HCT116 (cell line): ENCODE data around the gene POU2F3. TPM values are rescaled to one million over a fixed set of nuclear protein-coding genes. Genes with fewer than 3 reads are reported as not detected.

ENCODE experiments used
- ATAC-seq: fragments of 200-7000 bp; cut with Tn5 transposase; 2 replicates; pipeline ENCODE4 v1.9.1; 2020; ENCODE audit warnings: mild to moderate bottlenecking, moderate library complexity
- BruUV-seq: library from RNA; stranded (reverse); fragments of 400-500 nt; replicated peaks from 2 replicates; lab custom pipeline; 2021; lab: Mats Ljungman, UMichigan
- CTCF ChIA-PET: fragments of 300-600 bp; sonication (Branson Sonifier 250); formaldehyde crosslinking; loops from one replicate; lab custom pipeline; 2021; ENCODE audit warnings: antibody characterized with exemption; lab: Charles Lee
- POLR2A ChIA-PET: fragments of 300-600, 350-600 bp; sonication (Branson Sonifier 250); formaldehyde crosslinking; loops from one replicate; lab custom pipeline; 2021; ENCODE audit warnings: antibody characterized with exemption; lab: Charles Lee
- RAD21 ChIA-PET, 2 experiments: fragments of 300-600 bp; sonication (Branson Sonifier 250); formaldehyde crosslinking; loops; one replicate each; lab custom pipeline; 2023; ENCODE audit warnings: low total read pairs in 2 of 2; ENCODE audit not compliant: uncharacterized antibody in 2 of 2, unreplicated experiment in 2 of 2, low non-redundant PET in 1 of 2; lab: Charles Lee
- DNase-seq: peaks from one replicate; pipeline ENCODE4 v3.0.0-alpha.2; 2010; ENCODE audit warnings: low read depth, low spot score
- H2AFZ ChIP-seq: fragments of 200-600 bp; shearing (Covaris generic), sonication (generic); 2 replicates; pipeline ENCODE4 v1.6.1; 2017; ENCODE audit warnings: low read depth, mixed run types, mixed read lengths, antibody characterized with exemption, low read length; ENCODE audit not compliant: poor library complexity, severe bottlenecking
- H3K27ac ChIP-seq: 2 replicates; pipeline ENCODE4 v1.5.1; 2012; ENCODE audit warnings: low read depth, low read length
- H3K27me3 ChIP-seq: fragments of 200-600 bp; sonication (generic); 2 replicates; pipeline ENCODE4 v1.6.1; 2016; ENCODE audit warnings: mixed run types, low read length, mixed read lengths; ENCODE audit not compliant: insufficient read depth
- H3K36me3 ChIP-seq, 2 experiments: fragments of 200-500 bp in 1 of 2; fragments of 200-600 bp in 1 of 2; sonication (Bioruptor generic) in 1 of 2; sonication (generic) in 1 of 2; 2 replicates each; pipeline versions ENCODE4 v1.5.1 to v1.6.1; 2014 to 2016; ENCODE audit warnings: low read length in 2 of 2, inconsistent platforms in 1 of 2, mixed read lengths in 1 of 2, mixed run types in 1 of 2; ENCODE audit not compliant: insufficient read depth in 2 of 2, control insufficient read depth in 1 of 2
- H3K4me1 ChIP-seq, 2 experiments: fragments of 200-600 bp in 1 of 2; sonication (generic) in 1 of 2; 2 replicates each; pipeline versions ENCODE4 v1.5.1 to v1.6.1; 2012 to 2017; ENCODE audit warnings: low read length in 2 of 2, inconsistent platforms in 1 of 2, mild to moderate bottlenecking in 1 of 2, mixed read lengths in 1 of 2, mixed run types in 1 of 2, moderate library complexity in 1 of 2; ENCODE audit not compliant: insufficient read depth in 2 of 2, control insufficient read depth in 1 of 2
- H3K4me2 ChIP-seq: fragments of 200-600 bp; sonication (generic); 2 replicates; pipeline ENCODE4 v1.6.1; 2017; ENCODE audit warnings: mixed run types, low read length, mixed read lengths
- H3K4me3 ChIP-seq, 2 experiments: fragments of 200-600 bp in 1 of 2; sonication (generic) in 1 of 2; replicated peaks in 1 of 2; 2 replicates each; pipeline ENCODE4 v1.5.1; 2011 to 2016; ENCODE audit warnings: low read length in 2 of 2, control low read depth in 1 of 2, low read depth in 1 of 2, mild to moderate bottlenecking in 1 of 2, mixed read lengths in 1 of 2, mixed run types in 1 of 2
- H3K79me2 ChIP-seq: fragments of 200-600 bp; sonication (generic); 2 replicates; pipeline ENCODE4 v1.6.1; 2017; ENCODE audit warnings: mild to moderate bottlenecking, mixed run types, low read length, moderate library complexity, mixed read lengths; ENCODE audit not compliant: insufficient read depth
- H3K9ac ChIP-seq: fragments of 200-600 bp; sonication (generic); 2 replicates; pipeline ENCODE4 v1.6.1; 2016; ENCODE audit warnings: low read length, mixed read lengths
- H3K9me2 ChIP-seq: fragments of 200-600 bp; sonication (generic), shearing (Covaris generic); 2 replicates; pipeline ENCODE4 v1.6.1; 2017; ENCODE audit warnings: mixed run types, mild to moderate bottlenecking, moderate library complexity; ENCODE audit not compliant: insufficient read depth
- H3K9me3 ChIP-seq, 2 experiments: fragments of 200-500 bp in 1 of 2; fragments of 200-600 bp in 1 of 2; sonication (Bioruptor generic) in 1 of 2; sonication (generic) in 1 of 2; 2 replicates each; pipeline ENCODE4 v1.6.1; 2014 to 2017; ENCODE audit warnings: low read length in 2 of 2, mixed read lengths in 2 of 2, inconsistent platforms in 1 of 2, low read depth in 1 of 2, mild to moderate bottlenecking in 1 of 2, mixed run types in 1 of 2, moderate library complexity in 1 of 2; ENCODE audit not compliant: control insufficient read depth in 1 of 2, insufficient read depth in 1 of 2
- H4K20me1 ChIP-seq: fragments of 200-600 bp; sonication (generic), shearing (Covaris generic); 2 replicates; pipeline ENCODE4 v1.6.1; 2017; ENCODE audit warnings: mixed run types, mild to moderate bottlenecking, moderate library complexity; ENCODE audit not compliant: insufficient read depth
- CBX3 ChIP-seq: IDR thresholded peaks from 2 replicates; pipeline ENCODE4 v1.6.1; 2012; ENCODE audit warnings: low read depth
- CEBPB ChIP-seq: IDR thresholded peaks from 2 replicates; pipeline ENCODE4 v1.6.1; 2012; ENCODE audit warnings: low read depth
- CTCF ChIP-seq, 3 experiments: fragments of 200-600 bp in 1 of 3; sonication (generic) in 1 of 3; IDR thresholded peaks in 2 of 3; conservative IDR thresholded peaks in 1 of 3; 2 replicates each; pipeline ENCODE4 v1.5.1; 2012 to 2017; ENCODE audit warnings: low read depth in 2 of 3, low read length in 2 of 3, antibody characterized with exemption in 1 of 3, borderline replicate concordance in 1 of 3, control low read depth in 1 of 3, mild to moderate bottlenecking in 1 of 3, mixed read lengths in 1 of 3, mixed run types in 1 of 3, moderate library complexity in 1 of 3; ENCODE audit not compliant: insufficient read depth in 1 of 3
- EGR1 ChIP-seq: IDR thresholded peaks from 2 replicates; pipeline ENCODE4 v1.6.1; 2012; ENCODE audit warnings: low read depth
- EZH2phosphoT487 ChIP-seq: fragments of 200-600 bp; IDR thresholded peaks from 2 replicates; pipeline ENCODE4 v1.6.1; 2018; ENCODE audit warnings: antibody characterized with exemption, borderline replicate concordance
- FOSL1 ChIP-seq: IDR thresholded peaks from 2 replicates; pipeline ENCODE4 v1.6.1; 2012; ENCODE audit warnings: low read depth
- JUND ChIP-seq: IDR thresholded peaks from 2 replicates; pipeline ENCODE4 v1.6.1; 2012
- MAX ChIP-seq: IDR thresholded peaks from 2 replicates; pipeline ENCODE4 v1.6.1; 2012
- POLR2AphosphoS5 ChIP-seq: IDR thresholded peaks from 2 replicates; pipeline ENCODE4 v1.6.1; 2011; ENCODE audit warnings: mild to moderate bottlenecking, low read depth, low read length, moderate library complexity
- RAD21 ChIP-seq: IDR thresholded peaks from 2 replicates; pipeline ENCODE4 v1.6.1; 2012; ENCODE audit warnings: low read depth, mild to moderate bottlenecking
- REST ChIP-seq: IDR thresholded peaks from 2 replicates; pipeline ENCODE4 v1.6.1; 2012; ENCODE audit warnings: low read depth
- SP1 ChIP-seq: IDR thresholded peaks from 2 replicates; pipeline ENCODE4 v1.6.1; 2012; ENCODE audit warnings: low read depth
- SRF ChIP-seq: IDR thresholded peaks from 2 replicates; pipeline ENCODE4 v1.6.1; 2012; ENCODE audit warnings: low read depth
- TCF7L2 ChIP-seq: IDR thresholded peaks from 2 replicates; pipeline ENCODE4 v1.7.0; 2011; ENCODE audit warnings: borderline replicate concordance, inconsistent platforms; ENCODE audit not compliant: insufficient read depth, insufficient read length; ENCODE audit errors: extremely low read depth
- YY1 ChIP-seq: IDR thresholded peaks from 2 replicates; pipeline ENCODE4 v1.6.1; 2011; ENCODE audit warnings: low read length, low read depth, moderate library complexity, mild to moderate bottlenecking; ENCODE audit not compliant: insufficient replicate concordance; ENCODE audit errors: extremely low read depth
- ZFX ChIP-seq: fragments of 450-650 bp; IDR thresholded peaks from 2 replicates; pipeline ENCODE4 v1.6.1; 2017
- ZNF274 ChIP-seq: fragments of 200-500 bp; sonication (Bioruptor generic); IDR thresholded peaks from 2 replicates; pipeline ENCODE4 v1.6.1; 2014; ENCODE audit warnings: mild to moderate bottlenecking, low read depth, low read length, inconsistent platforms
- intact Hi-C: fragments of 100-400 bp; cut with micrococcal nuclease; formaldehyde crosslinking; loops from 2 replicates; pipeline ENCODE4 v1.10.0; 2022
- total RNA-seq: library from RNA; stranded (reverse); gene quantifications from one replicate; pipeline ENCODE4 v1.2.1, GENCODE V29; 2021; ENCODE audit not compliant: unreplicated experiment

The POU2F3 gene
- total RNA-seq, 1 experiment from 2014 or later = 0.15 TPM

- Histone ChIP-seq H3K4me3 (no peak overlapping the region), H3K4me2 (no peak overlapping the region), H2AFZ (no peak overlapping the region), H3K9me2 (no peaks in the 10 kb centered on the region), H3K27me3 (peaks cover 28% of the 10 kb centered on the region; the same call in 1 of the 2 replicates), H3K79me2 (no peaks in the 10 kb centered on the region), H3K9ac (no peak overlapping the region), H3K27ac (no peak overlapping the region), H3K4me1 (peaks cover 6 to 17% of the 10 kb centered on the region in 2 experiments), H3K36me3 (no peaks in the 10 kb centered on the region), H3K9me3 (no peaks in the 10 kb centered on the region), H4K20me1 (no peaks in the 10 kb centered on the region)
- POLR2A ChIA-PET = no interaction called here
- no TSS peak for BruUV-seq
- RAD21 ChIA-PET = no interaction called here
- DNase-seq = no peak
- CTCF ChIA-PET = interaction anchor here (11.3 kb wide), 1 partner anchor 62 kb away, joined by 240 read pairs; the partner anchor contains the start of gene POU2F3
- no peak for ATAC-seq
- TF ChIP-seq REST (no peak), EGR1 (no peak), TCF7L2 (no peak), ZFX (no peak), ZNF274 (no peak), CBX3 (no peak), FOSL1 (no peak), SRF (no peak), SP1 (no peak), CEBPB (no peak), RAD21 (no peak), JUND (no peak), YY1 (no peak), CTCF (IDR thresholded peaks at IDR 0.05 in 2 of 3, conservative IDR thresholded peaks at IDR 0.05 in 1 of 3; ENCODE audit: borderline replicate concordance in 1 of 3, insufficient read depth in 1 of 3, low read depth in 2 of 3, low read length in 2 of 3) (no peak), POLR2AphosphoS5 (no peak), MAX (no peak), EZH2phosphoT487 (no peak)
- intact Hi-C loops = no loop called here
These were observed 56.6 kb downstream of the POU2F3 start for GRCh38 chr11:120296554-120296953.
